AG09319 (cell line): ENCODE measurements around the gene SOX15.
"Not testable (repeated sequence)": the region's sequence is repeated elsewhere in the genome, so short reads cannot be mapped to it uniquely, and the experiment has no call there.

Experiments
- DNase-seq: peaks from one replicate; pipeline ENCODE4 v3.0.0-alpha.2; 2010; ENCODE audit warnings: low read depth; ENCODE audit errors: extremely low read depth
- CTCF ChIP-seq: IDR thresholded peaks from 2 replicates; pipeline ENCODE4 v1.5.1; 2011; ENCODE audit warnings: low read depth, mild to moderate bottlenecking, inconsistent platforms, low read length, moderate library complexity

SOX15 gene

GRCh38 chr17:7629939-7630571 is 40.2 kb upstream of the SOX15 start, which contains the start of gene SHBG:
TSS of gene SHBG (plus strand) at chr17:7630135. CDS start at chr17:7630173, 38 bp downstream.
- no peak for TF ChIP-seq CTCF
- no peak for DNase-seq

- peak; percentile 84 for DNase-seq
- no peak for TF ChIP-seq CTCF
Observed at GRCh38 chr17:7627250-7628121, 37.6 kb upstream of the SOX15 start, which contains the start of gene SAT2. TSS of gene SAT2 (minus strand) at chr17:7627821. CDS start at chr17:7627635, 186 bp downstream.

GRCh38 chr17:7626956-7627249 is 37.0 kb upstream of the SOX15 start:
- TF ChIP-seq CTCF: no peak
- DNase-seq: no peak

GRCh38 chr17:7626307-7626706 is 36.4 kb upstream of the SOX15 start:
- TF ChIP-seq CTCF: no peak
- no peak for DNase-seq

GRCh38 chr17:7625749-7626148 is 35.9 kb upstream of the SOX15 start:
- not testable (repeated sequence) for DNase-seq

GRCh38 chr17:7623661-7624060 is 33.8 kb upstream of the SOX15 start:
- TF ChIP-seq CTCF: no peak
- no peak for DNase-seq

GRCh38 chr17:7620835-7621234 is 30.9 kb upstream of the SOX15 start:
- no peak for TF ChIP-seq CTCF

More at GRCh38 chr17:7620835-7621234, 30.9 kb upstream of the SOX15 start:
- DNase-seq: no peak
